Measurements from ENCODE around the gene MRPL17.

Gene MRPL17

DNA sequence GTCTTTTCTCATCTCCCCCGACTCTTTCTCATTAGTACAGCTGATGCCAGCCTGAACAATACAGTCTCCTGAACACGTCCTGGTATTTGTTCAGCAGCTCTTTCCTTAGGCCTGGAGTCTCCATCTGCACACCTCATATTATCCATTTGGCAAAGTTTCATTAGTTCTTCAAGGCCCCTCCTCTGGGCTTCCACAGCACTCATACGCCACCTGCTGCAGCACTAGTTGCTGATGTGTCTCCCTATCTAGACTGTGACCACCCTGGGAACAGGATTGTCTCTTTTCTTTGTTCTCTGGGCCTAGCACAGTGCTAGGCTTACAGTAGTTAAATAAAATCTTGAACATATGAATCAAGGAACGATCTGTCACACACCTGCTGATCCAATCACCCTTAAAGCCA lies 44.7 kb downstream of the MRPL17 start:
- no peak for FAIRE-seq
- DNase-seq (ENCODE audit: insufficient read length, low spot score), result no peak
- no peak for TF ChIP-seq POU2F2 (IDR thresholded peaks at IDR 0.05; ENCODE audit: low read depth, low read length)
- TF ChIP-seq TAF1 (IDR thresholded peaks at IDR 0.05; ENCODE audit: low read depth, low read length), result no peak
- no peak for TF ChIP-seq POLR2AphosphoS5 (IDR thresholded peaks at IDR 0.05; ENCODE audit: low read depth, low read length)
- TF ChIP-seq SPI1 (IDR thresholded peaks at IDR 0.05; ENCODE audit: low read depth, low read length), result no peak
- no peak for TF ChIP-seq POLR2A (IDR thresholded peaks at IDR 0.05; ENCODE audit: low read depth, low read length)

- no peak for FAIRE-seq
- TF ChIP-seq POLR2AphosphoS5 (IDR thresholded peaks at IDR 0.05; ENCODE audit: low read depth, low read length), result no peak
- no peak for TF ChIP-seq SPI1 (IDR thresholded peaks at IDR 0.05; ENCODE audit: low read depth, low read length)
- TF ChIP-seq POU2F2 (IDR thresholded peaks at IDR 0.05; ENCODE audit: low read depth, low read length), result no peak
- no peak for TF ChIP-seq TAF1 (IDR thresholded peaks at IDR 0.05; ENCODE audit: low read depth, low read length)
- TF ChIP-seq PAX5 (IDR thresholded peaks at IDR 0.05; ENCODE audit: insufficient read depth, low read length, severe bottlenecking), result no peak
- TF ChIP-seq POLR2A (IDR thresholded peaks at IDR 0.05; ENCODE audit: low read depth, low read length), result no peak
- no peak for DNase-seq (ENCODE audit: insufficient read length, low spot score)
These were observed 45.3 kb downstream of the MRPL17 start for GRCh38 chr11:6637871-6638270.

- TF ChIP-seq TAF1 (IDR thresholded peaks at IDR 0.05; ENCODE audit: low read depth, low read length) (no peak), PAX5 (IDR thresholded peaks at IDR 0.05; ENCODE audit: insufficient read depth, low read length, severe bottlenecking) (no peak), POLR2A (IDR thresholded peaks at IDR 0.05; ENCODE audit: low read depth, low read length) (no peak), POLR2AphosphoS5 (IDR thresholded peaks at IDR 0.05; ENCODE audit: low read depth, low read length) (no peak), SPI1 (IDR thresholded peaks at IDR 0.05; ENCODE audit: low read depth, low read length) (no peak), POU2F2 (IDR thresholded peaks at IDR 0.05; ENCODE audit: low read depth, low read length) (no peak)
- FAIRE-seq, result no peak
These were observed 46.7 kb downstream of the MRPL17 start for GRCh38 chr11:6636480-6636879.

DNA sequence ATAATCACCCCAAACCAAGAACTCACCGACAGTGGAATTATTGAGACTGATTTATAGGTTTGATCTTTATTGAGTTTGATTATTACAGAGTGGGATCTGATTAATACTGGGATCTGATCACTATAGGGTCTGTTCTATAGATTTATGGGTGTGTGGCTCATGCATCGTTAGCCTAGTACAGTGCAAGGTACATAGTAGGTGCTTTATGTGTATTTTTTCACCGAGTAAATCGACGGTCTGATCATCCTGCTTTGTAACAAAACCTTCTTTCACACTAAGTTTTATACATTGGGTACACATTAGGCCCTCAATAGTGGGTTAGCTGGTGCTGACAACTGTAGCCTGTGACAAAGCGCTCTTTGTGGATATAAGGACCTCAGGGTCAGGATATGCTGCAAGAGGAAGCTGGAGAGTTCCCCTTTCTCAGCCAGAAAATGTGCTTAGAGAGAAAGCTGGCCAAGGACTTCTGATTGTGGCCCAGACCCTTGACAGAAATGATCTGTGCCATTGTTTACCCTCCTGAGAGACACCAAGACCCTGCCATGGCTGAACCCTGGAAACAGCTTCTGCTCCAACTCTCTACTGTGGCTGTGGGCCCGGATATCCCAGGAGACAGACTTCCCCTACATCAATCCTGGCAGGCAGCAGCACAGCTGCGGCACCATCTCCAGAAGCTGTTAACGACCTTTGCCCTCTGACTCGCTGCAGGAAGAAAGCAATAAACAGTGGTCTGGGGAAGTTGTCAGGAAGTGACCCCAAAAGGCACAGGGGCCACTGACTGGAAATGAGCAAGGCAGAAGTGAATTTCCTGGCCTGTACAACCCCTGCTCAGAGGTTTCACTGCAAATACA lies 47.8 kb downstream of the MRPL17 start:
- FAIRE-seq (peak; percentile 65), DNase-seq (ENCODE audit: insufficient read length, low spot score) (no peak)

More at GRCh38 chr11:6636480-6636879, 46.7 kb downstream of the MRPL17 start:
- no peak for DNase-seq (ENCODE audit: insufficient read length, low spot score)

DNA sequence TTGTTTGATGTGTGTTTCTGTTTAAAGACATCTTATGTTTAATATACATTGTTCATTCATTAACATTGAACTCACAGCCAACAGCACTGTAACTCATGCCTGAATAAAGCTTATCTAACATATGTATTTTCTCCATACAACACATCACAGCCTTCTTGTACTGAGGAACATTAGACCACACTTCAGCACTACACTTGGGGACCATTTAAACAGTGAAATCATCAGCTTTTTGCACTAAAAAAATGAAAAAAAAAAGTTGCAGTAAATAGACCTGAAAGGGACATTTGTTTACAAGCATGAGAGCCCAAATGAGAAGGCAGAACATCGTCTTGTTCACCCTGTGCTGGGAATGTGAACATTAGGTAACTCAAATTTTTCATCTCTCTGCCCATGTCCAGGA lies 48.6 kb downstream of the MRPL17 start:
- no peak for FAIRE-seq
- TF ChIP-seq POU2F2 (IDR thresholded peaks at IDR 0.05; ENCODE audit: low read depth, low read length) (no peak), POLR2A (IDR thresholded peaks at IDR 0.05; ENCODE audit: low read depth, low read length) (no peak), TAF1 (IDR thresholded peaks at IDR 0.05; ENCODE audit: low read depth, low read length) (no peak), SPI1 (IDR thresholded peaks at IDR 0.05; ENCODE audit: low read depth, low read length) (no peak), PAX5 (IDR thresholded peaks at IDR 0.05; ENCODE audit: insufficient read depth, low read length, severe bottlenecking) (no peak), POLR2AphosphoS5 (IDR thresholded peaks at IDR 0.05; ENCODE audit: low read depth, low read length) (no peak)
- no peak for DNase-seq (ENCODE audit: insufficient read length, low spot score)

More for the DNA sequence above, 47.8 kb downstream of the MRPL17 start:
- no peak for TF ChIP-seq POLR2A (IDR thresholded peaks at IDR 0.05; ENCODE audit: low read depth, low read length)
- TF ChIP-seq PAX5 (IDR thresholded peaks at IDR 0.05; ENCODE audit: insufficient read depth, low read length, severe bottlenecking), result no peak
- TF ChIP-seq POLR2AphosphoS5 (IDR thresholded peaks at IDR 0.05; ENCODE audit: low read depth, low read length), result no peak
- no peak for TF ChIP-seq SPI1 (IDR thresholded peaks at IDR 0.05; ENCODE audit: low read depth, low read length)
- no peak for TF ChIP-seq POU2F2 (IDR thresholded peaks at IDR 0.05; ENCODE audit: low read depth, low read length)
- no peak for TF ChIP-seq TAF1 (IDR thresholded peaks at IDR 0.05; ENCODE audit: low read depth, low read length)

DNA sequence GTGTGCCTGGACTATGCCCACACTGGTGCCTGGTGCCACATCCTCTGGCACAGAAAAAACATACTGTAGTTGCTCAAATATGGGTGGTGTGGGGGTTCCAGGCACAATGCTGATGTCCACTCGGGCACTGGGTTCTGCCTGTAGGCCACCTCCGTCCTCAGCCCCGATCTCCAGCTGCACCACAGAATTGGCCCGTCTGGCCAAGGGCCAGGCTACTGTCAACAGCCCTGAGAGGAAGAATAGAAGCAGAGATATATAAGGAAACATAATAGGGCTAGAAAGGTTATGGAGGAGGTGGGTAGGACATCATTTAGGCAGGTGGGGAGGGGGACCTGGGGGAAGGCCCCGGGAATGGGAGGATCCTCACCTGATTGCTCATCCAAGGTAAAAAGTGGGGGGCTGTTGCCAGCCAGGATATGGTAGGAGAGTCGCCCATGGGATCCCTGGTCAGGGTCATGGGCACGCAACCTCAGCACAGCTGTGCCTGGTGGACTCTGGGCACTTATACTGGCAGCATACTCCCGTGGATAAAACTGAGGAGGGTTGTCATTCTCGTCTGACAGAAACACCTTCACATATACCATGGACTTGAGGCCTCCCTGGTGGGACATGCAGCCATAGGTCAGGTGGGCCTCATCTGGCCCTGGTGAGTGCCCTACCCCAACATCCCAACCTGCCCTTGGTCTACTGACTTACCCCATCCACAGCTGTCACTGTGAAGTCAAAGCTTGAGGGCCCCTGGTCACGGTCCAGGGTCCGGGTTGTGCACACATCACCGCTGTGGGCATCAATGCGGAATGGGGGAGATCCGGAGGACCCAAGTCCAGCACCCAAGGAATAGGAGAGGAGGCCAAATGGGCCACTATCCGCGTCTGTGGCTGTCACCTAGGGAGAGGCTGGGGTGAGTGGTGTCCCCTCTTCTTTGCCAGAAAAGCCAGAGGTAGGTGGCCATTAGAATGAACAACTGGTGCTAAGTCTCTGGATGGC lies 49.4 kb downstream of the MRPL17 start:
- DNase-seq (ENCODE audit: insufficient read length, low spot score), result no peak
- no peak for TF ChIP-seq POLR2AphosphoS5 (IDR thresholded peaks at IDR 0.05; ENCODE audit: low read depth, low read length)
- no peak for TF ChIP-seq PAX5 (IDR thresholded peaks at IDR 0.05; ENCODE audit: insufficient read depth, low read length, severe bottlenecking)
- no peak for TF ChIP-seq POU2F2 (IDR thresholded peaks at IDR 0.05; ENCODE audit: low read depth, low read length)
- TF ChIP-seq POLR2A (IDR thresholded peaks at IDR 0.05; ENCODE audit: low read depth, low read length), result no peak
- no peak for FAIRE-seq

DNA sequence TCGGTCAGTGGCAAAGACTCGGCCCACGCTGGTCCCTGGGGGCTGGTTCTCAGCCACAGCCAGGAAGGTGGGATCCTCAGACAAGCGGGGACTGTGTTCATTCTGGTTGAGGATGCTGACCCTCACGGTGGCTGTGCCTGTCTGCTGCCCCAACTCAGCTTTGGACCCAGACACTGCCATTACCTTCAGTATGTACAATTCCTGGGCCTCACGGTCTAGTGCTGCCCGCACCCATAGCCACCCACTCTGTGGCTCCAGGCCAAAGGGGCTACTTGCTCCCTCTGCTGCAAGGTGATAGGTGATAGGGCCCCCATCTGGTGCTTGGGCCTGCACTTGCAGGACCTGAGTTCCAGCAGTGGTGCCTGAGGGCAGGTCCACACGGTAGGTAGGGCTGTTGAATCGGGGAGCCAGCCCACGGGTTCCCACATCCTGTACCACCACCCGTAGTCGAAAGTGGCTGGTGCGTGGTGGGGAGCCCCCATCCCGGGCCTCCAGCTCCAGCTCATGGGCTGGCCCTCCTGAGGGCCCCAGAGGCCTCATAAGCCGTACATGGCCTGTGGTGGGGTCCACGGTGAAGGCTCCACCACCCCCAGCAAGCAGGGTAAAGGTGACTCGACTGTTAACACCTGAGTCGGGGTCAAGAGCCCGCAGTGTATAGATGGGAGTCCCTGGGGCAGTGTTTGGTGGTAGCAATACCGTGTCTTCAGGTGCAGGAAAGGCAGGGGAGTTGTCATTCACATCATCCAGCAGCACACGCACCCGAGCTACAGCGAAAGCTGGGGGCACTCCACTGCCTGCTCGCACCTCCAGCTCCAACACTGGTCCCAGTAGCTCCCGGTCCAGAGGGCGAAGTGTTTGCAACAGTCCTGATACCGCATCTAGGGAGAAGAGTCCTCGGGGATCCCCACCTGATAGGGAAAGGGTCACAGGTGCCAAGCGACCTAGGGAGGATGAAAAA lies 50.7 kb downstream of the MRPL17 start:
- DNase-seq (ENCODE audit: insufficient read length, low spot score), result no peak
- FAIRE-seq, result no peak
- no peak for TF ChIP-seq PAX5 (IDR thresholded peaks at IDR 0.05; ENCODE audit: insufficient read depth, low read length, severe bottlenecking)
- TF ChIP-seq POLR2A (IDR thresholded peaks at IDR 0.05; ENCODE audit: low read depth, low read length), result no peak
- TF ChIP-seq SPI1 (IDR thresholded peaks at IDR 0.05; ENCODE audit: low read depth, low read length), result no peak
- TF ChIP-seq POU2F2 (IDR thresholded peaks at IDR 0.05; ENCODE audit: low read depth, low read length), result no peak
- TF ChIP-seq POLR2AphosphoS5 (IDR thresholded peaks at IDR 0.05; ENCODE audit: low read depth, low read length), result no peak
- no peak for TF ChIP-seq TAF1 (IDR thresholded peaks at IDR 0.05; ENCODE audit: low read depth, low read length)

DNA sequence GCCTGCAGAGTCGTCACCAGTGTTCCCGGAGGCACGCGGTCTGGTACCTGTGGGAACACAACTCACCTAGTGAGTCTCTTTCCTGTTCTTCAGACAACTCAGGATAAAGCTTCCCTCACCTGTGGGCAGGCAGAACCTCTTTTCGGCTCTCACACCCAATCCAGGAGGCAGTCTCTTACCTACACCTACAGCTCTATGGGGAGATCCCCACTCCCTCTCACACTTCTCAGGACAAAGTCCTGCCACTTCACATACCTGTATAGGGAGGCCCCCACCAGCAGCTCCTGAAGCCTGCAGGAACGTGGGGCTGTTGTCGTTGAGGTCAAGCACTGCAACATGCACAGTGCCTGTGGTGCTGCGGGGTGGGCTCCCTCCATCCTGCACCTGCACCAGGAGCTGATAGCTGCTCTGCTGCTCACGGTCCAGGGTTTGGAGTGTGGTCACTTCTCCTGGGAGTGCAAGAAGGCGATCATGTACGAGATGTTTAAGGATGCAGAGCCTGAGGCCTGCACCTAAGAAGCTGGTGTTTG lies 51.7 kb downstream of the MRPL17 start:
- FAIRE-seq (no peak), DNase-seq (ENCODE audit: insufficient read length, low spot score) (no peak)
- no peak for TF ChIP-seq POU2F2 (IDR thresholded peaks at IDR 0.05; ENCODE audit: low read depth, low read length)
